ENCODE data around the gene CDHR3. TPM values are rescaled to one million over a fixed set of nuclear protein-coding genes. Genes with fewer than 3 reads are reported as not detected.

The CDHR3 gene
- total RNA-seq, 1 donor from 2014 or later, result 0.47 TPM

GRCh38 chr7:106053109-106053508 lies 90.0 kb downstream of the CDHR3 start:
- intact Hi-C loops (cut with micrococcal nuclease), result no loop called here
- H3K36me3 Mint-ChIP-seq (ENCODE audit: low read depth), result no peaks in the 10 kb centered on the region

GRCh38 chr7:106054156-106054910 lies 91.3 kb downstream of the CDHR3 start:
- H3K27ac Mint-ChIP-seq, result no peak overlapping the region
- H3K36me3 Mint-ChIP-seq (ENCODE audit: low read depth), result no peaks in the 10 kb centered on the region
- H3K27me3 Mint-ChIP-seq (ENCODE audit: insufficient read depth), result peaks cover 18% of the 10 kb centered on the region
- H3K9me3 Mint-ChIP-seq, result no peaks in the 10 kb centered on the region
- H3K4me3 Mint-ChIP-seq, result no peak overlapping the region
- no peak for DNase-seq (ENCODE audit: low spot score)
- intact Hi-C loops (cut with micrococcal nuclease), result no loop called here
- H3K4me1 Mint-ChIP-seq (ENCODE audit: low read depth), result peaks cover 20% of the 10 kb centered on the region

More at GRCh38 chr7:106053109-106053508, 90.0 kb downstream of the CDHR3 start:
- Mint-ChIP-seq H3K27me3 (ENCODE audit: insufficient read depth) (peaks cover 19% of the 10 kb centered on the region), H3K9me3 (no peaks in the 10 kb centered on the region), H3K4me1 (ENCODE audit: low read depth) (peaks cover 15% of the 10 kb centered on the region), H3K4me3 (no peak overlapping the region), H3K27ac (no peak overlapping the region)
- no peak for DNase-seq (ENCODE audit: low spot score)

- Mint-ChIP-seq H3K9me3 (no peaks in the 10 kb centered on the region), H3K4me3 (no peak overlapping the region), H3K4me1 (ENCODE audit: low read depth) (peaks cover 22% of the 10 kb centered on the region), H3K36me3 (ENCODE audit: low read depth) (no peaks in the 10 kb centered on the region), H3K27me3 (ENCODE audit: insufficient read depth) (peaks cover 18% of the 10 kb centered on the region), H3K27ac (no peak overlapping the region)
- no peak for DNase-seq (ENCODE audit: low spot score)
- intact Hi-C loops (cut with micrococcal nuclease), result no loop called here
Measured at GRCh38 chr7:106054971-106055532, 92.0 kb downstream of the CDHR3 start.

DNA sequence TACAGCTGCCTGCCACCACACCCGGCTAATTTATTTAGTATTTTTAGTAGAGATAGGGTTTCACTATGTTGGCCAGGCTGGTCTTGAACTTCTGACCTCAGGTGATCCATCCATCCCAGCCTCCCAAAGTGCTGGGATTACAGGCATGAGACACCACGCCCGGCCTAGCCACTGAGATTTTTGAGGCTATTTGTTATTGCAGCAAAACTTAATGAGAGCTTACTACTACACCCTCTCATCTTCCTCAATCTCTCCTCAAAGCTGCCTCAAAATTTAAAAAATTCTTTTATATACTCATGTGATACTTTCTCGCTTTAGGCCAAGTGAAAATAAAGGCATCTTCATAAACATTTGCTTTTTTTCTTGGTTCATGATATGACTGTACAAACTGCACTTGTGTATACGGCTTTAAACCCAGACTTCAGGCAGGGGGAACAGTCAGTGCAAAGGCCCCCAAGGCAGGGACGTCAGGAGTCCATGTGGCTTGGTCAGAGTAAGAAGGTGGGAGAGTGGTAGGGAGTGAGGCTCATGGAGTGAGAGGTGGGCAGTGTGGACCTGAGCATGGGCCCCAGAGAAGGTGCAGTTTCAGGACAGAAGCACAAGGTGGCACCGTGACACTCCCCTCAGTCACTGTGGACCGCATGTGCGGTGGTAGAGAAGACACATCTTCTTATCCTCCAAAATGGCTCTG lies 93.6 kb downstream of the CDHR3 start:
- Mint-ChIP-seq H3K4me3 (no peak overlapping the region), H3K9me3 (no peaks in the 10 kb centered on the region), H3K4me1 (ENCODE audit: low read depth) (peaks cover 22% of the 10 kb centered on the region), H3K27me3 (ENCODE audit: insufficient read depth) (peaks cover 15% of the 10 kb centered on the region), H3K27ac (no peak overlapping the region), H3K36me3 (ENCODE audit: low read depth) (no peaks in the 10 kb centered on the region)
- DNase-seq (ENCODE audit: low spot score), result peak; percentile 51
- intact Hi-C loops (cut with micrococcal nuclease), result loop anchor here (1.0 to 2.0 kb wide), 3 partner anchors 56 to 110 kb away; partner anchors contain the start of gene SYPL1

- no peak overlapping the region for H3K4me3 Mint-ChIP-seq
- H3K9me3 Mint-ChIP-seq, result no peaks in the 10 kb centered on the region
- peak overlapping the region; percentile 9 for H3K27ac Mint-ChIP-seq
- intact Hi-C loops (cut with micrococcal nuclease), result loop anchor here (1.0 to 2.0 kb wide), 3 partner anchors 55 to 109 kb away; partner anchors contain the start of gene SYPL1
- H3K36me3 Mint-ChIP-seq (ENCODE audit: low read depth), result no peaks in the 10 kb centered on the region
- H3K27me3 Mint-ChIP-seq (ENCODE audit: insufficient read depth), result peaks cover 9% of the 10 kb centered on the region
- H3K4me1 Mint-ChIP-seq (ENCODE audit: low read depth), result peaks cover 26% of the 10 kb centered on the region
- no peak for DNase-seq (ENCODE audit: low spot score)
Measured at GRCh38 chr7:106057204-106057961, 94.3 kb downstream of the CDHR3 start.

DNA sequence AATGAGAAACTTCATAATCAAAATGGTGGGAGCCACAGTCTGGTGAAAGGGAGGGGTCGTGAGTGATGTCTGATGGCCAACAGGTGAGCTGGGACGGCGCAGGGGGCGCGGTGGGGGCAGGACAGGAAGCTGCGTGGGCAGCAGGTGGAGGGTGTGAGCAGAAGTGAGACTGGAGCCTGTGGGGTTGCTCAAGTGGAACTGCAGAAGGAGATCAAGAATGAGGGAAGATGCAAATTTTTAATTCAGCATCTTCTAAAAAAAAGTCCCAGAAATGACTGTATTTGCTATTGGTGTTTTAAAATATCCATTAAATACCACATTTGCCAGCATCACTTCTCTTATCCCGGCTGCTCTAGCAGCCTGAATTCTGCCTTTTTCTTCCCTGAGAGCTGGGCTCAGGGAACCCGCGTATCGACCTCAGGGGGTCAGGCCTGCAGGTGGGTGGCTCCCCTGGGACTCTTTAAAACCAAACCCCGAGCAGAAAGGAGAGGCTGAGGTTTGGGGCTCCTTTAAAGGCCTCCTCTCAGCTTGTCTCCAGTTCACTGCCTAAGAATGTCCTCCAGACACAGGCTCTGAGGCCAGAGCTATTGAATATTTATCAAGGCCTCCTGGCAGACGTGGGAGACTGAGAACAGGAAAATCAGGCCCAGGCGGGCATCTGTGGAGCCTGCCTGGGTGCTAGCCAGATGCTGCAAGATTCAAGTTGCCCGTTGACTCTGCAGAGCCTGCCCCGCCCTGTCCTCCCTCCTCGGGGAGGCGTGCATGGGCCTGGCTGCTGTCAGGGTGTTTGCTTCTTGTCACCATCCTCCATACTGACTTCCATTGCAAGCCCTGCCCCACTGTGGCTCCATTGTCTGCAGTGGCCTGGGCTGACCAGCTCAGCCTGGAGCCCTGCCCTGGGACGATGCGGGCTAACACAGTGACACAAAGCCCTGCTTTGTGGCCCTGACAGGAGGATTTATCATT lies 95.2 kb downstream of the CDHR3 start:
- Mint-ChIP-seq H3K4me1 (ENCODE audit: low read depth) (peaks cover 34% of the 10 kb centered on the region), H3K27me3 (ENCODE audit: insufficient read depth) (peaks cover 8% of the 10 kb centered on the region), H3K4me3 (no peak overlapping the region), H3K9me3 (no peaks in the 10 kb centered on the region), H3K36me3 (ENCODE audit: low read depth) (no peaks in the 10 kb centered on the region), H3K27ac (peak overlapping the region; percentile 9)
- DNase-seq (ENCODE audit: low spot score), result no peak
- intact Hi-C loops (cut with micrococcal nuclease), result loop anchor here (1.0 to 2.0 kb wide), 3 partner anchors 55 to 108 kb away; partner anchors contain the start of gene SYPL1

DNA sequence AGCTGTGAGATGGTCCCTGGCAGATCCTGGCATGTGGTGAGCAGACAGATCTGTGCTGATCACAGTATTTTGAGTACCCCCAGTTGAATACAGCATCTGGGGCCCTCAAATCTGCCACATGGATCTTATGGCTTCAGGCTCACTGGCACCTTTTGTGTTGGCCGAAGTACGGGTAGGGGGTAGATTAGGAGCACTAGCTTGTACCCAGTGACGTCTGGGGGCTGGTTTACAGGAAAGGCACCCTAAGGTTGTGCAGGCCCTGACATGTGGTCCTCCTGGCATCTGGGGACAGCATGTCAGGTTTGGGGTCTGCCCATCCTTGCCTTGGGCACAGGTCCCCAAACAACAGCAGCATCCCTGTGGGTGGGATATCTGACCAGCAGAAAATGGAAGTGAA lies 95.9 kb downstream of the CDHR3 start:
- Mint-ChIP-seq H3K4me1 (ENCODE audit: low read depth) (peaks cover 38% of the 10 kb centered on the region), H3K36me3 (ENCODE audit: low read depth) (no peaks in the 10 kb centered on the region), H3K27ac (no peak overlapping the region), H3K27me3 (ENCODE audit: insufficient read depth) (peaks cover 2% of the 10 kb centered on the region), H3K4me3 (no peak overlapping the region), H3K9me3 (no peaks in the 10 kb centered on the region)
- intact Hi-C loops (cut with micrococcal nuclease), result no loop called here
- DNase-seq (ENCODE audit: low spot score), result no peak

GRCh38 chr7:106059556-106059955 lies 96.5 kb downstream of the CDHR3 start:
- peaks cover 2% of the 10 kb centered on the region for H3K27me3 Mint-ChIP-seq (ENCODE audit: insufficient read depth)
- peaks cover 38% of the 10 kb centered on the region for H3K4me1 Mint-ChIP-seq (ENCODE audit: low read depth)
- no peaks in the 10 kb centered on the region for H3K36me3 Mint-ChIP-seq (ENCODE audit: low read depth)
- DNase-seq (ENCODE audit: low spot score), result no peak
- intact Hi-C loops (cut with micrococcal nuclease), result no loop called here
- H3K27ac Mint-ChIP-seq, result no peak overlapping the region
- no peaks in the 10 kb centered on the region for H3K9me3 Mint-ChIP-seq
- no peak overlapping the region for H3K4me3 Mint-ChIP-seq

GRCh38 chr7:106060394-106060920 lies 97.4 kb downstream of the CDHR3 start:
- H3K36me3 Mint-ChIP-seq (ENCODE audit: low read depth), result no peaks in the 10 kb centered on the region
- intact Hi-C loops (cut with micrococcal nuclease), result no loop called here
- DNase-seq (ENCODE audit: low spot score), result no peak
- no peaks in the 10 kb centered on the region for H3K9me3 Mint-ChIP-seq
- H3K4me3 Mint-ChIP-seq, result no peak overlapping the region
- H3K27ac Mint-ChIP-seq, result no peak overlapping the region
- peaks cover 38% of the 10 kb centered on the region for H3K4me1 Mint-ChIP-seq (ENCODE audit: low read depth)
- peaks cover under 1% of the 10 kb centered on the region for H3K27me3 Mint-ChIP-seq (ENCODE audit: insufficient read depth)

- H3K27ac Mint-ChIP-seq, result no peak overlapping the region
Measured at GRCh38 chr7:106061301-106061979, 98.4 kb downstream of the CDHR3 start.

DNA sequence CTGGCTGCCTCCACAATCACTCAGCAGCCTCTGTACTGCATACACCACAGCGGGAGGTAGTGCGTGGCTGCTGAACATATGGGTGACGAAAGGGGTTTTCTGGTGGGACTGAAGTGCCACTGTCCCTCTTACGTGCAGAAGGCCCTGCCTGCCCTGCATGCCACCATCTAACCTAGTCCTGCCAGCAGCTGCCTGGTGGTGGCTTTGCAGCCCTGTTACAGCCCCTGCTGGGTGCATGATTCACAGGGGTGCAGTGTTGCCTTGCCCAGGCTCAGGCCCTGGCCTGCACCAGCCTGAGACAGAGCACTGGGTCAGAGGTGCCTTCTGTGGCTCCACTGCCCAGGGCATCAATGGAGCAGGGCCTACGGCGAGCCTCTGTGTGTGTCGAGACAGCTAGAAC lies 98.9 kb downstream of the CDHR3 start:
- H3K4me3 Mint-ChIP-seq, result no peak overlapping the region
- intact Hi-C loops (cut with micrococcal nuclease), result no loop called here
- H3K36me3 Mint-ChIP-seq (ENCODE audit: low read depth), result no peaks in the 10 kb centered on the region
- peaks cover 34% of the 10 kb centered on the region for H3K4me1 Mint-ChIP-seq (ENCODE audit: low read depth)
- no peak for DNase-seq (ENCODE audit: low spot score)
- no peak overlapping the region for H3K27ac Mint-ChIP-seq
- no peaks in the 10 kb centered on the region for H3K9me3 Mint-ChIP-seq
- no peaks in the 10 kb centered on the region for H3K27me3 Mint-ChIP-seq (ENCODE audit: insufficient read depth)

More at GRCh38 chr7:106061301-106061979, 98.4 kb downstream of the CDHR3 start:
- Mint-ChIP-seq H3K36me3 (ENCODE audit: low read depth) (no peaks in the 10 kb centered on the region), H3K4me1 (ENCODE audit: low read depth) (peaks cover 38% of the 10 kb centered on the region), H3K4me3 (no peak overlapping the region), H3K9me3 (no peaks in the 10 kb centered on the region), H3K27me3 (ENCODE audit: insufficient read depth) (no peaks in the 10 kb centered on the region)
- intact Hi-C loops (cut with micrococcal nuclease), result no loop called here
- no peak for DNase-seq (ENCODE audit: low spot score)
